DMS53 (cell line): ENCODE results near the gene RELL1.

Experiments
- DNase-seq: peaks from one replicate; lab custom pipeline; 2025; lab: John Stamatoyannopoulos, UW

The RELL1 gene

GRCh38 chr4:37635155-37635554 lies 51.0 kb downstream of the RELL1 start:
- no peak for DNase-seq

DNA sequence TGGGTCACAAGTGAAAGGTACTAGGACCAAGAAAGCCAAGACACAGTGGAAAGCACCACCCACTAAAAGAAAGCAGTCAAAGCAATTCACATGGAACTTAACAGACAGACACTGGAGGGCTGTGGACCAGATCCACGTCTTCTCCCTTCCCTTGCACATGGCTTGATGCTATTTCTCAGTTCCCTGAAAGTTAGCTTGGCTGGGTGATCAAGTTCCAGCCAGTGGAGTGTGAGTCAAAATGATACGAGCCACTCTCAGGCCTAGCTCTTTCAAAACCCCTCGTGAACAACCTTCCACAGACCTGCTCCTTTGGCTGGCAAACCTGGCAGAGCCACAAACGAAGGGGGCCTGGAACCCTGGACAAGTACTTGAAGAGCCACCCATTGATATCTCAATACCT lies 52.0 kb downstream of the RELL1 start:
- no peak for DNase-seq

- DNase-seq, result no peak
These were observed 53.3 kb downstream of the RELL1 start for GRCh38 chr4:37632836-37633235.

DNA sequence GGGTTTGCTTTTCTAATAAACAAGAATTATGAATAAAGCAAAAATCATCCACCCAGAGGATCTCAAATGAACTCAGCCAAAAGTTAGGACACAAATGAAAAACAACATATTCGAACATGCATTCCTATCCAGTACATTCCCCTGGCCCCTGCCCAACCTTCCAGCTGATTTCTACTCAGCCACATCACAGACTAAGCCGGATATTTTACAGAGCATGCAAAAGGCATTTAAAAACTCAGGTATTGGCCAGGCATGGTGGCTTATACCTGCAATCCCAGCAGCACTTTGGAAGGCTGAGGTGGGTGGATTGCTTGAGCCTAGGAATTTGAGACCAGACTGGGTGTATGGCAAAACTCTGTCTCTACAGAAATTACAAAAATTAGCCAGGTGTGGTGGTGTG lies 54.6 kb downstream of the RELL1 start:
- DNase-seq, result no peak

GRCh38 chr4:37629713-37630112 lies 56.5 kb downstream of the RELL1 start:
- no peak for DNase-seq

DNA sequence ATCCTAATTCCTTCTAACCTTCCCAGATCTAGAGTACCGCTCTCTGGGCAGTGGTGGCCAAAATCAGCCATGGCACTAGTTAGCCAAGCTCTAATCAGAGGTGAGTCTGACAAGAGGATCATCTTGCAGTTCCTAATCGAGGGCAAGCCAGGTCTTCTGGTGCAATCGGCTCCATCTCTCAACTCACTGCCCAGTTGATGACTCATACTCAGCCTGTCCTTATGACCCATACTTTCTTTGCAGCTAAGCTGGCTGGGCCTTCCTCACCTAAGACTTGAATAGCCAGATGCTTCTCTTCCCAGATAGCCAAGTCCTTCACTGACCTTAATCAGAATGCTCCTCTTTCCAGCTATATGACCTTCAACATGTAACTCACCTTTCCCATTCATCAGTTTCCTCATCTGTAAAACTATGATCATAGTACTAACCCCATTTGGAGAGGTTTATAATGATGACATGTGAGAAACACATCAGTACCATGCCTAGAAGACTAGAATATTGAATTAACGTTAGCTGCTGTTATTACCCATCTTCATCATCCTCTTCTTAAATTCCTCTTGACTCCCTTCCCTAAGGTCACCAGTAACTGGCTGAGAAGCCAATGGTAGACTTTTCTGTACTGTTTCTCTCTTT lies 57.1 kb downstream of the RELL1 start:
- DNase-seq, result peak; percentile 55

- no peak for DNase-seq
These were observed 58.9 kb downstream of the RELL1 start for GRCh38 chr4:37627263-37627662.

GRCh38 chr4:37625499-37625898 lies 60.7 kb downstream of the RELL1 start:
- DNase-seq, result no peak

DNA sequence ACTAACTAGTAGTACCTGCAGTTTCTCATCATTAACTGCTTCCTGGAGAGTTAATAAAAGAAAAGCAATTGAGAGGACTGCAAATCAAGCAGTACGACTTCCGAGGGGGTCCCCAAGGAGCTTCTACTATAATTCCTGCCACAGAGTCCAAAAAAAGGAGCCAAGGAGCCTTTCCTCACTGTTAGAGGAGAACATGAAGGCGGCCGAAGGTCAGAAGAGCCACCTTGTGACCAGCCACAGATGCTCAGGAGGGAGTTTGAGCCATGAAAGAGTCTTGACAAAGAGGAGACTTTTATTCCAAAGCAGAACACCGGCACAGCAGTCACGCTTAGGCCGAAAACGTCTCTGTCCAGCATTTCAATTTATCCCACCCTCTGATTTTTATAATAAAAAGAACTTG lies 62.2 kb downstream of the RELL1 start:
- DNase-seq, result no peak

DNA sequence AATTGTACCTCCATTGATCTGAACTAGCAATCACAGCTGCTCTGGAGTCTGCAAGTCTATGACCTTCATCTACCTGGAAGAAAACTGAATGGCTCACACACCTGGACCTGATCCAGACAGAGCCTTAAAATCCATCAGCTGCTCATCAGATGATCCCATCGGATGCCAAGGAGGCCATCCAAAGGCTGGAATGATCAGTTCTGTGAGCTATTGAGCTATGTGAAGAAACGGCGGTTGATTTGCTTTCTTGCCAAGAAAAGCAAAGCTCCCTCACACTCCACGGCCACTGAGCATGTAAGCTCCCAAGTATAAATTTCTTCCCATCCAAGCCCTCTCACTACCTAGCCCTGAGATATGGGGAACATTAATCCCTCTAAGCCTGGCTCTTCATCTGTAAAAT lies 63.1 kb downstream of the RELL1 start:
- DNase-seq, result no peak

- no peak for DNase-seq
These were observed 66.0 kb downstream of the RELL1 start for GRCh38 chr4:37620176-37620575.

GRCh38 chr4:37615720-37616063 lies 70.5 kb downstream of the RELL1 start:
- no peak for DNase-seq

DNA sequence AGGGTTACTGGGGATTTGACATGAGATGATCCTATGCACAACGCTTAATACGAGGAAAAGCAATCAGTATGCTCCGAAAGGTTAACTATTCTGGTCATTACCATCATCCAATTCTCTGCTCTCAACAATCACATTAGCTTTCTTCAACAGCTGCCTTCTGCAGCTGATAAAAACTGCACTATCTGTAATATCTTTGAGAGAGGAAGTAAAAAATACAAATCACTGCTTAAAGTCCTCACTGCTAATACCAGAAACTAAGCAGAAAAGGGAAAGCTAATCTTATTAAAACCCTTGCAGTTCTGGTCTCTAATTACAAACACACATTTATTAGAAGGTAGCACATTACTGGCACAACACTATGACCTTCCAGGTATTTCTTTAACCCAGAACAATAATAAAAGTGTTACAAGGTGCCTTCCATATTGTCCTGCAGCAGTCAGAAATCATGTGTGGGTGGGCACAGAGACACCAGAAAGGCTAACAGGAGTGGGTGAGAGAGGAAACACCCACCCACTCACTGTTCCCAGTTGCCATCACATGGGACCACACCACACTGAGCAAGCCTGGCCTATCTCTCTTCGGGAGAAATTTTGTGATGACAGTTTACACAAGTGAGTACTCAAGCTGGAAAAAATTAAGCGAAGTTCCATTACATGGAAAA lies 71.0 kb downstream of the RELL1 start:
- no peak for DNase-seq

DNA sequence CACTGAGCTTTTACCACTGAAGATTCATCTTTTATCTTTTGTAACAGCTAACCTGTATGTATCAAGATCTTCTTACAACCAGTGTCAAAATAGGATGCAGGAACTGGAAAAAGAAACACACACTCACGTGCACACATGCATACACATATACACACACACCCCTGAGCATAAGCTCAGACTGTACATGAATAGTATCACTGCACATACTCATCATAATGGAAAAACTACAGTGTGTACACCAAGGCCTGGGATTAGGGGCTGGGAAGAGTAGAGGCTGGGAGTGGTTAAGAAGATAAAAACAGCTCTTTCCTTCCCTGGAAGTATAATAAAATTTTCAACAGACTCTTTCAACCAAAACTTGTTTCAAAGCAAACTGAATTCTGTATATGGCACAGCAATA lies 73.4 kb downstream of the RELL1 start:
- no peak for DNase-seq

DNA sequence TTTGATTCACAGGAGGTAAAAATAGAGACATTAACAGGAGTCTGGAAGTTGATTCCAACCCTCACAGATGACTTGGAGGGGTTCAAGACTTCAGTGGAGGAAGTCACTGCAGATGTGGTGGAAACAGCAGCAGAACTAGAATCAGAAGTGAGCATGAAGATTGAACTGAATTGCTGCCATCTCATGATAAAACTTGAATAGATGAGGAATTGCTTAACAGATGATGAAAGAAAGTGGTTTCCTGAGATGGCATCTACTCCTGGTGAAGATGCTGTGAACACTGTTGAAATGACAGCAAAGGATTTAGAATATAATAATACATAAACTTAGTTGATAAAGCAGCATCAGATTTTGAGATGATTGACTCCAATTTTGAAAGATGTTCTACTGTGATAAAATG lies 76.5 kb downstream of the RELL1 start:
- DNase-seq, result no peak

DNA sequence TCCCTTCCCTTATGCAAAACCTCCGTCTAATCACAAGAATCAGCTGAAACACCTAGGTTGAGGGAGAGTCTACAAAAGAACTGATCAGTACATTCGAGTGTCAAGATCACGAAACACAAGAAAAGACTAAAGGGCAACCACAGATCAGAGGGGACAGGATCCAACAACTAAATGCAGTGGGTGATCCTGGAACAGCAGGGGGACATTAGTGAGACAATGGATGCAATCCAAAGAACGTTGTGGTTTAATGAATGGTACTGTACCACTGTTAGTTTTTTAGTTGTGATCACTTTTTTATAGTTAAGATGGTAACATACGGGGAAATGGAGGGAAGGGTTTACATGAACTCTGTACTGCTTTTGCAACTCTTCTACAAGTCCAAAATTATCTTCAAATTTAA lies 79.2 kb downstream of the RELL1 start:
- no peak for DNase-seq

- DNase-seq, result no peak
These were observed 80.2 kb downstream of the RELL1 start for GRCh38 chr4:37605843-37606565.

DNA sequence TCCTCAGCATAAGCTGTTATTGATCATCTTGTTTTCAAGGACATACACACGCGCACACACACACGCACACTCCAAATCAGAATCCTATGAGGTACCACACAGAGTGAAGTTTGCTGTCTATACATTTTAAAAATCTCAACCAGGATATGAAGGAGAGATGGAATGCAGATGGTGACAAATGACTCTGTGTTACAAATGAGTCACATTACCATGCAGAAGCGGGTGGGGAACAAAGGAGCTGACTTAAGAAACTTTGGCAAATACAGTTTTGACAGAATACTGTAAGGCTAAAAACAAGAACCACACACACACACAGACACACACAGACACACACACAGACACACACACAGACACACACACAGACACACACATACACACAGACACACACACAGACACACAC lies 81.7 kb downstream of the RELL1 start:
- peak; percentile 9 for DNase-seq

GRCh38 chr4:37603711-37604110 lies 82.5 kb downstream of the RELL1 start:
- no peak for DNase-seq

GRCh38 chr4:37603070-37603468 lies 83.1 kb downstream of the RELL1 start:
- peak; percentile 86 for DNase-seq

- DNase-seq, result peak; percentile 75
These were observed 83.6 kb downstream of the RELL1 start for GRCh38 chr4:37602454-37603069.

GRCh38 chr4:37601531-37601930 lies 84.6 kb downstream of the RELL1 start:
- no peak for DNase-seq
